GM12892 (cell line): ENCODE results near the gene ZNF536.

Experiments used
- POLR2A ChIP-seq: IDR thresholded peaks from 2 replicates; pipeline ENCODE4 v1.6.1; 2011; ENCODE audit warnings: low read depth, low read length, control low read depth
- POLR2AphosphoS5 ChIP-seq: IDR thresholded peaks from 2 replicates; pipeline ENCODE4 v1.6.1; 2011; ENCODE audit warnings: low read depth, low read length, control low read depth

GRCh38 chr19:30452931-30453330 lies 80.7 kb downstream of the ZNF536 start:
- TF ChIP-seq POLR2A = no peak
- no peak for TF ChIP-seq POLR2AphosphoS5
